Mesodermal cell (in vitro differentiated cells): ENCODE measurements around the gene CASKIN2.

Experiments
- H3K27ac ChIP-seq: 2 replicates; pipeline ENCODE4 v1.7.0; 2013; ENCODE audit warnings: mild to moderate bottlenecking, low read depth, low read length, moderate library complexity; ENCODE audit not compliant: severe bottlenecking
- H3K36me3 ChIP-seq: 2 replicates; pipeline ENCODE4 v1.7.1; 2013; ENCODE audit warnings: mild to moderate bottlenecking, low read length, moderate library complexity; ENCODE audit not compliant: control insufficient read depth, insufficient read depth
- H3K4me1 ChIP-seq: one replicate; pipeline ENCODE4 v1.7.1; 2013; ENCODE audit warnings: mild to moderate bottlenecking, low read length; ENCODE audit not compliant: insufficient read depth, control insufficient read depth, poor library complexity, severe bottlenecking
- H3K4me3 ChIP-seq: 2 replicates; pipeline ENCODE4 v1.7.0; 2013; ENCODE audit warnings: low read length, control low read depth, mild to moderate bottlenecking; ENCODE audit not compliant: insufficient read depth, poor library complexity, severe bottlenecking; ENCODE audit errors: extremely low read depth
- H3K9me3 ChIP-seq: 2 replicates; pipeline ENCODE4 v1.7.1; 2013; ENCODE audit warnings: mild to moderate bottlenecking, low read length, moderate library complexity; ENCODE audit not compliant: control insufficient read depth
- WGBS, 2 experiments: methylation state at CpG; one replicate each; pipeline ENCODE4 v1.1.5; 2013; ENCODE audit warnings: missing lambda C conversion rate in 2 of 2; ENCODE audit not compliant: insufficient coverage in 2 of 2; 5-methylcytosine and 5-hydroxymethylcytosine counted together

Gene CASKIN2

GRCh38 chr17:75502721-75503329, 12.5 kb downstream of the CASKIN2 start:
- H3K9me3 ChIP-seq, result no peaks in the 10 kb centered on the region
- H3K36me3 ChIP-seq, result peaks cover 61% of the 10 kb centered on the region
- no peaks in the 10 kb centered on the region for H3K4me1 ChIP-seq
- H3K27ac ChIP-seq, result no peak overlapping the region
- WGBS, 2 experiments, result 96 to 99% methylated on average over 19 of the region's 25 CpGs
- no peak overlapping the region for H3K4me3 ChIP-seq

DNA sequence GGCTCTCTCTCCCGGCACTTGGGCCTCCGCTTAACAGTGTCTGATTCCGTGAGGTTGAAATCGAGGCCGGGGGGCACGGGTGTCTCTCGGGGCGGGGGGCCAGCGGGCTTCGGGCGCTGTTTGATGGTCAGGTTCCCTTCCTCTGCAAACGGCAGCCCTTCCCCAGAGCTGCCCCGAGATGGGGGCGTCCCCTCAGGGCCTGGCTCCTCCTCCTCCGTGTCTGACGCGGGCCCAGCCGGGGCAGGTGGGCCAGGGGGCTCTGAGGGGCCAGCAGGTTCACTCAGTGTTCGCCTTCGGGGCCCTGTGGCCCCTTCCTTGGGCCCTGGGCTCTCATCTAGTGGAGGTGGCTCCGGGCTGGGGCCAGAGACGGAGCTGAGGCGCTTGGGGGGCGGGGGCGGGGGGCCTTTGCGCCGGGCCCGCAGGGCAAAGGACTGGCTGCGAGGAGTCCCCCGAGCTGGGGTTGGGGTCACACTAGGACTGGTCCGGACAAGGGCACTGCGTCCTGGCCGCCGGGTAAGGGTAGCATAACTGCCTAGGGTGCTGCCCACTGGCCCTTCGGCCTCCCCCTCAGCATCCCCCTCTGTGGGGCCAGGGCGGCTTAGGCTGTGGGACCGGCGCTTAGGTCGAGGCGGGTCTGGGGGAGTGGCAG, 13.1 kb downstream of the CASKIN2 start:
- peaks cover 61% of the 10 kb centered on the region for H3K36me3 ChIP-seq
- 92 to 93% methylated on average over 34 to 40 of the region's 40 CpGs for WGBS, 2 experiments
- no peak overlapping the region for H3K4me3 ChIP-seq
- H3K27ac ChIP-seq, result no peak overlapping the region
- H3K9me3 ChIP-seq, result no peaks in the 10 kb centered on the region
- H3K4me1 ChIP-seq, result no peaks in the 10 kb centered on the region

DNA sequence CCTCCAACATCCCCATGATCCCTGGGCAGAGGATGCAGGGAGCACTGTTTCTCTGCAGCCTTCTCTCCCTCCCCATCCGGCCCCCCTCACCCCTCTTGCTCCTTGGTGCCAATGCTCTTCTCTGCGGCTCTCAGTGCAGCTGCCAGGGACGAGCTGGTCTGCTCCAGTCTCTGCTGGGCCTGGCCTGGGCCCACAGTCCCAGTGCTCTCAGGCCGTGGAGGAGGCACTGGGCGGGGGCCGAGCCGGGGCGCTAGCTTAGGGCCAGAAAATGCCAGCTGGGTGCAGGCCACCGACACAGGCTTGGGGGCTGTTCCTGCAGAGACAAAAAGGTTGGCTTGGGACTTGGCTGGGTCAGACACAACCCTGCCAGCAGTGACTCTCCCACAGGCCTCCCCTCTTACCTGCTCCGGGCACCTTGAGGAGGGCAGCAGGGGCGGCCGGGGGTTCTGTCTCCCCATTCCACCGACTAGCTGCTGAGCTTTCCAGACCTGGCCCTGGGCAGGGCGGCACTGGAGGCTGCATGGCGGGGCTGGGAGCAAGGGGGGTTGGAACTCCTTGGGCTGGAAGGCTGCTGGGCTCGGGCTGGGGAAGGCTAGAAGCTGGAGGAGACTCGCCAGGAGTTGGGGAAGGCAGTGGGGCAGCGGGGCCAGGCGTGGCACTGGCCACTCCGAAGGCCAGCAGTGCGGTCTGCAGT, 13.8 kb downstream of the CASKIN2 start:
- 93 to 97% methylated on average over 20 of the region's 21 CpGs for whole genome bisulfite sequencing, 2 experiments
- Histone ChIP-seq H3K9me3 (no peaks in the 10 kb centered on the region), H3K36me3 (peaks cover 61% of the 10 kb centered on the region), H3K27ac (no peak overlapping the region), H3K4me1 (no peaks in the 10 kb centered on the region), H3K4me3 (no peak overlapping the region)

DNA sequence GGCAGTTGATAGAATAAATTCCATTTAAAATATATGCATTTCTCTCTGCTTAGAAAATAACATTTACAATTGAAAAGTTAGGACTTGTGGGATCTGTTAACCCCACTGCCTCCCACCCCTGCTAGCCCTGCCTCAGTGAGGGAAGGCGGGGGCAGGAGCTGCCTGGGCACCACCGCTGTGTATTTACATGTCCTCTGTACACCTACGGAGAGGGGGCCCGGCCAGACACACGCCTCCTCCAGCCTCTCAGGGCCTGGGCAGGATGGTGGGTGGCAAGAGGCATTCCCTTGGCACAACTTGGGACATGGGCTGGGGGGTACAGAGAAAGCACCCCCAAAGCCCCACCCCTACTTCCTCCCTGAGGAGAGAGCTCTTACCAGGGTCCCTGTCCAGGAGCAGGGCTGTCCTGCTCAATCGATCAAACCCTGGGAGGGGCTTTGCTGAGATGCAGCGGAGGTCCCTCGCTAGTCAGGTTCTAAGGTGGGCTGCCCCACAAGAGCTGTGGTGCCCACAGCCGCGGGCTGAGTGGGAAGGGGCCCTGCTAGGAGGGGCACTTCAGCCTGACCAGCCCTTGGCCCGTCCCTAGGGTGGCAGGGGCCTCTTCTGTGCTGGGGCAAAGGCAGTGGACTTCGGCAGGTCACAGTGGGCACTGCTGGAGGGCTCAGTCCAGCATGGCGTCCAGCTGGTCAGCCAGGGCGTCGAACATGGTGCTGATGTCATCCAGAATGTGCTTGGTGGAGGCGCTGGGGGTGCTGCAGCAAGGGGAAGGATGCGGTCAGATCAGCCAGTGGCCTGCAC, 14.7 kb downstream of the CASKIN2 start:
- Histone ChIP-seq H3K9me3 (no peaks in the 10 kb centered on the region), H3K4me3 (no peak overlapping the region), H3K36me3 (peaks cover 53% of the 10 kb centered on the region), H3K27ac (no peak overlapping the region), H3K4me1 (no peaks in the 10 kb centered on the region)
- WGBS, 2 experiments, result 92 to 94% methylated on average over 11 to 15 of the region's 17 CpGs

GRCh38 chr17:75499313-75500022, 15.9 kb downstream of the CASKIN2 start:
- H3K4me3 ChIP-seq, result no peak overlapping the region
- H3K4me1 ChIP-seq, result no peaks in the 10 kb centered on the region
- H3K27ac ChIP-seq, result peak overlapping the region; percentile 16
- H3K36me3 ChIP-seq, result peaks cover 50% of the 10 kb centered on the region
- WGBS, 2 experiments, result 95% methylated on average over 10 to 14 of the region's 16 CpGs
- no peaks in the 10 kb centered on the region for H3K9me3 ChIP-seq

DNA sequence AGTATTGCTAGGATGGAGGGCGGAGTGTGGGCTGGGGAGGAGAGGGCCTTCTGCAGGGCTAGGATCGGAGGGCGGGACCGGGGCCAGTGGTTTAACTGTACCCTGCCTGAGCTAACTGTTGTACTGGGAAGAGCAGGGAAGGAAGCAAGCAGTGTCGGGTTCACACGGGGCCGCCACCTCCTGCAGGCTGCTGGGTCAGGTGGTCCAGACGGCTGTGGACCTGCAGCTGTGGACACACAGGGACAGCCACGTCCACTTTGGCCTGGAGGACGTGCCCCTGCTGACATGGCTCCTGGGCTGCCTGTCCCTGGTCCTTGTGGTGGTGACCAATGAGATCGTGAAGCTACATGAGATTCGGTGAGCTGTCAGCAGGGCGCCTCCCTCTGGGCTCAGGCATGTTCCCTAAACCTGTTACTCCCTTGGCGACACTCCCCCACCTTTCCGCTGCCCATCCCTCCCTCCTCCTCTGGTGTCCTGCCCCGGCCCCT, 16.6 kb downstream of the CASKIN2 start:
- H3K9me3 ChIP-seq, result no peaks in the 10 kb centered on the region
- WGBS, 2 experiments, result 86 to 89% methylated on average over 14 to 15 of the region's 16 CpGs
- H3K27ac ChIP-seq, result no peak overlapping the region
- H3K4me3 ChIP-seq, result no peak overlapping the region
- no peaks in the 10 kb centered on the region for H3K4me1 ChIP-seq
- H3K36me3 ChIP-seq, result peaks cover 53% of the 10 kb centered on the region

- WGBS, 2 experiments, result 91 to 96% methylated on average over 16 to 17 of the region's 21 CpGs
- H3K4me3 ChIP-seq, result no peak overlapping the region
- peaks cover 59% of the 10 kb centered on the region for H3K36me3 ChIP-seq
- no peaks in the 10 kb centered on the region for H3K4me1 ChIP-seq
- no peak overlapping the region for H3K27ac ChIP-seq
- H3K9me3 ChIP-seq, result no peaks in the 10 kb centered on the region
Observed at GRCh38 chr17:75498039-75498725, 17.2 kb downstream of the CASKIN2 start.

DNA sequence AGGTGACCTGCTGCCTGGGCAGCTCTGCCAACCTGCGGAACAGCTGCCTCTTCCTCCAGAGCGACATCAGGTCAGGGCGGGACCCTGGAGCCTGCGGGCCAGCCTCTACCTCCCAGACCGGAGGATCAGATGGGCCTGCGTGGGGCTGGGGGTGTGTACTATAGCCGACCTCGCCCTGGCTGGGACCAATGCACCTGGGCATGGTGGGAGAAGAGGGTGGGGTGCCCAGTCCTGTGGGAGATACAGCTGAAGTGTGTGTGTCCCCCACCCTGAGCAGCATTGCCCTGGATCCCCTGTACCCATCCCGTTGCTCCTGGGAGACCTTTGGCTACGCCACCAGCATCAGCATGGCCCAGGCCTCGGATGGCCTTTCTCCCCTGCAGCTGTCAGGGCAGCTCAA, 19.3 kb downstream of the CASKIN2 start:
- peaks cover 69% of the 10 kb centered on the region for H3K36me3 ChIP-seq
- H3K4me3 ChIP-seq, result no peak overlapping the region
- H3K9me3 ChIP-seq, result no peaks in the 10 kb centered on the region
- 90 to 100% methylated on average over 7 of the region's 11 CpGs for WGBS, 2 experiments
- H3K27ac ChIP-seq, result no peak overlapping the region
- no peaks in the 10 kb centered on the region for H3K4me1 ChIP-seq

- Histone ChIP-seq H3K9me3 (no peaks in the 10 kb centered on the region), H3K4me1 (no peaks in the 10 kb centered on the region), H3K27ac (no peak overlapping the region), H3K36me3 (peaks cover 64% of the 10 kb centered on the region), H3K4me3 (no peak overlapping the region)
- WGBS, 2 experiments, result 97 to 98% methylated on average over 11 to 13 of the region's 14 CpGs
Observed at GRCh38 chr17:75494326-75494877, 20.9 kb downstream of the CASKIN2 start.
